Esophagus (tissue), 2 donors: ENCODE measurements around the gene CHD6. TPM values are rescaled to one million over a fixed set of nuclear protein-coding genes. Genes with fewer than 3 reads are reported as not detected.
A peak's percentile ranks its signal among the peaks of the same experiment; 100 is the strongest.

Experiments
- H3K27ac ChIP-seq, 2 donors: one replicate each; pipeline ENCODE4 v1.5.1; 2013; ENCODE audit warnings: low read depth in 2 of 2, mild to moderate bottlenecking in 2 of 2, inconsistent platforms in 1 of 2, low read length in 1 of 2, moderate library complexity in 1 of 2
- H3K27me3 ChIP-seq, 2 donors: one replicate each; pipeline ENCODE4 v1.6.1; 2013; ENCODE audit warnings: low read length in 2 of 2, control low read depth in 1 of 2, mild to moderate bottlenecking in 1 of 2; ENCODE audit not compliant: insufficient read depth in 2 of 2, control insufficient read depth in 1 of 2
- H3K36me3 ChIP-seq, 2 donors: one replicate each; pipeline ENCODE4 v1.6.1; 2013; ENCODE audit warnings: low read length in 1 of 2; ENCODE audit not compliant: control insufficient read depth in 2 of 2, insufficient read depth in 2 of 2
- H3K4me1 ChIP-seq, 2 donors: one replicate each; pipeline ENCODE4 v1.6.1; 2013; ENCODE audit warnings: low read length in 1 of 2; ENCODE audit not compliant: control insufficient read depth in 2 of 2, insufficient read depth in 2 of 2
- H3K4me3 ChIP-seq, 2 donors: one replicate each; pipeline ENCODE4 v1.5.1; 2013; ENCODE audit warnings: low read length in 2 of 2, mild to moderate bottlenecking in 2 of 2, low read depth in 1 of 2, moderate library complexity in 1 of 2
- H3K9me3 ChIP-seq, 2 donors: one replicate each; pipeline ENCODE4 v1.6.1; 2013; ENCODE audit warnings: mild to moderate bottlenecking in 2 of 2, low read depth in 1 of 2, low read length in 1 of 2, moderate library complexity in 1 of 2; ENCODE audit not compliant: control insufficient read depth in 2 of 2, insufficient read depth in 1 of 2
- WGBS, 2 donors: extraction: QIAGEN DNeasy Blood & Tissue Kit; methylation state at CpG; one replicate each; pipeline ENCODE4 v1.1.7; 2013; 5-methylcytosine and 5-hydroxymethylcytosine counted together
- polyA plus RNA-seq, 2 donors: library from polyadenylated mRNA; stranded (reverse); fragments of 200-250 nt; gene quantifications; one replicate each; pipeline ENCODE4 v1.2.3, GENCODE V29; 2013
- donor health status: healthy with polysubstance abuse.
- donor health status: Bipolar disorder and iron deficiency.

CHD6 gene
- polyA plus RNA-seq, 2 donors: 4.4 to 9.2 TPM

DNA sequence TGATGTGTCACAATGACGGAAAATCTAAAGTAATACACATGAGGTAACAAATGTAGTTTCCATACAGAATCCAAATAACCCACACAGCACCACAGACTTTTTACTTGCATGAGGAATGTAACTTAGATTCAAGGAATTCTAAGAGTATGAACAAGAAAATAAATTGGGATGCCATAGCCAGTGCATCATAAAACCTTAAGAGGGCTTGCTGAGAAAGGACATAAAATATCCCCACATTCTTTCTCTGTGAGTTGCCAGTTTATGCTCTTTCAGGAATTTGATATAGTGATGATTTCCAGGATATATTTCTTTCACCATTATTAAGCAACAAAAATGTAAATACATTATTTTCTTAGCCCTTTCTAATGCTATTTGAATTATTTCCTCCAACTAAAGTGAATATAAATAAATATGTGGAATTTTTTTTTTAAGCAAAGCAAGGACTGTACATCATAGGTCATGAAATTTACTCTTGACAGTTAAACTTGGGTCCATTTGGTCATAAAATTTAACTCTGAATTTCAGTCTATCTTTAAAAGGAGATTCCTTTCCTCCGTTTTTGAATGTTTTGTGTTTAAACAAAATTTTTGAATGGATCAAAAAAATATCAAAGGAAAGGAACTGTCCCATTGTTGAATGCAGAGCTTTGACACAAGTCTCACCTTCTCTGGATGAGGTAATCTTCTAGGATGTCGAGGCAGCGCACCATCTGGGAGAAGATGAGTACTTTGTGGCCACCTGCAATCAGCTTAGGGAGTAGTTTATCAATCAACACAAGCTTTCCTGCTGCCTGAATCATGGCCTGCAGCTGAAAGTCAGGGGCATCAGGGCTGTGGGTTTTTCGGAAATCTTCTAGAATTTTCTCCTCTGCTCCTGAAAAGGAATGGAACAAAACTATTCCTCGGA lies 135.3 kb downstream of the CHD6 start:
- Histone ChIP-seq H3K9me3 (no peaks in the 10 kb centered on the region), H3K4me1 (no peaks in the 10 kb centered on the region), H3K4me3 (no peak overlapping the region), H3K36me3 (peaks cover 5 to 10% of the 10 kb centered on the region in 2 donors), H3K27me3 (no peaks in the 10 kb centered on the region), H3K27ac (no peak overlapping the region)
- WGBS, 2 donors: 79 to 80% methylated on average over 6 of the region's 6 CpGs

GRCh38 chr20:41480054-41480770 lies 138.0 kb downstream of the CHD6 start:
- peaks cover 0 to 7% of the 10 kb centered on the region in 2 donors for H3K36me3 ChIP-seq
- 75 to 85% methylated on average over 2 of the region's 2 CpGs for WGBS, 2 donors

GRCh38 chr20:41479113-41479512 lies 139.1 kb downstream of the CHD6 start:
- WGBS, 2 donors: 97 to 100% methylated on average over 1 of the region's 1 CpG
- H3K9me3 ChIP-seq: no peaks in the 10 kb centered on the region
- H3K4me1 ChIP-seq: no peaks in the 10 kb centered on the region
- peaks cover 0 to 4% of the 10 kb centered on the region in 2 donors for H3K36me3 ChIP-seq
- no peak overlapping the region for H3K4me3 ChIP-seq
- no peak overlapping the region for H3K27ac ChIP-seq
- H3K27me3 ChIP-seq: no peaks in the 10 kb centered on the region

More at GRCh38 chr20:41480054-41480770, 138.0 kb downstream of the CHD6 start:
- Histone ChIP-seq H3K27me3 (no peaks in the 10 kb centered on the region), H3K4me3 (no peak overlapping the region), H3K4me1 (no peaks in the 10 kb centered on the region), H3K27ac (no peak overlapping the region), H3K9me3 (no peaks in the 10 kb centered on the region)

DNA sequence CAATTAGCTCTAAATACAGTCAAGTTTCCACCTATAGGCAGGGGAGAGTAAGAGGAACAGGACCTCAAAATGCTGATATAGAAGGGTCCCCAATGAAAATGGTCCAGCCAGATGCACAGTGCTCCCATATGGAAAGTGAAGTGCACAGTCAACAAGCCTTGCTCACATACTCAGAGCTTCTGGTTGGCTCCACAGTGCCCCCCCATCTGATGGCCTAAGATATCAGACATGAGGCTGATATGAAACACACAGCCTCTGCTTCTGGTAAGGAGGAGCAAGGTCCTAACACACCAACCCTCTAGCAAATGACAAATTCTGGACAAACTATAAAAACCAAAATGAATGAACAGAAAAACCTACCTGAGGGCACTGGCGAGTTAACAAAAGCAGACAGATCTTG lies 140.2 kb downstream of the CHD6 start:
- Histone ChIP-seq H3K4me1 (no peaks in the 10 kb centered on the region), H3K4me3 (no peak overlapping the region), H3K27me3 (no peaks in the 10 kb centered on the region), H3K27ac (no peak overlapping the region), H3K36me3 (peaks cover 0 to 1% of the 10 kb centered on the region in 2 donors), H3K9me3 (no peaks in the 10 kb centered on the region)
- WGBS, 2 donors: 89 to 91% methylated on average over 1 of the region's 1 CpG

DNA sequence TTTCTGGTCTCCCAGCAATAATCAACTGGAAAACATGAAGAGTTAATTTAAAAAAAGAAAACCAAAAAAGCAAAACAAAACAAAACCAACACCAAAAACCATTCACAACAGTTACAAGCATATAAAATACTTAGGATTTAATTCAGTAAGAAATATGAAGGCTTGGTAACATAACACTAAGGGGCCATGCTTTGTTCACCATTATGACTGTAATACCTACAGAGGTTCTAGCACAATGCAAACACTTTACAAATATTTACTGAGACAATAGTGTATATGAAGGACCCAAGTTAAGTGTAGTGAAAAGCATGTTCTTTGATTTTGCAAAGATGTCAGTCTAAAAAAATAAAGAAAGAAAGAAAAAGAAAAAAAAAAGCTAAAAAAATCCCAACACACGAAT lies 141.7 kb downstream of the CHD6 start:
- Histone ChIP-seq H3K27ac (no peak overlapping the region), H3K9me3 (no peaks in the 10 kb centered on the region), H3K36me3 (peaks cover 0 to 3% of the 10 kb centered on the region in 2 donors), H3K4me1 (no peaks in the 10 kb centered on the region), H3K4me3 (no peak overlapping the region), H3K27me3 (no peaks in the 10 kb centered on the region)
- 82% methylated on average over 1 of the region's 1 CpG for WGBS, 2 donors

GRCh38 chr20:41476013-41476441 lies 142.2 kb downstream of the CHD6 start:
- H3K4me1 ChIP-seq: no peaks in the 10 kb centered on the region
- H3K27me3 ChIP-seq: no peaks in the 10 kb centered on the region
- no peaks in the 10 kb centered on the region for H3K9me3 ChIP-seq
- H3K4me3 ChIP-seq: no peak overlapping the region
- peaks cover 0 to 3% of the 10 kb centered on the region in 2 donors for H3K36me3 ChIP-seq
- H3K27ac ChIP-seq: peak overlapping the region in 1 of 2 donors; percentile 41

GRCh38 chr20:41475503-41475902 lies 142.7 kb downstream of the CHD6 start:
- Histone ChIP-seq H3K4me1 (no peaks in the 10 kb centered on the region), H3K27ac (peak overlapping the region; percentile 7 to 10), H3K9me3 (no peaks in the 10 kb centered on the region), H3K4me3 (no peak overlapping the region), H3K36me3 (peaks cover 0 to 6% of the 10 kb centered on the region in 2 donors), H3K27me3 (no peaks in the 10 kb centered on the region)
- 29 to 41% methylated on average over 1 of the region's 1 CpG for WGBS, 2 donors

GRCh38 chr20:41470362-41471095 lies 147.6 kb downstream of the CHD6 start:
- no peak overlapping the region for H3K4me3 ChIP-seq
- H3K27me3 ChIP-seq: no peaks in the 10 kb centered on the region
- H3K36me3 ChIP-seq: peaks cover 0 to 12% of the 10 kb centered on the region in 2 donors
- 90% methylated on average over 7 of the region's 7 CpGs for WGBS, 2 donors
- no peaks in the 10 kb centered on the region for H3K9me3 ChIP-seq
- H3K4me1 ChIP-seq: peaks cover 0 to 2% of the 10 kb centered on the region in 2 donors
- no peak overlapping the region for H3K27ac ChIP-seq

GRCh38 chr20:41469868-41470267 lies 148.3 kb downstream of the CHD6 start:
- Histone ChIP-seq H3K9me3 (no peaks in the 10 kb centered on the region), H3K4me1 (peaks cover 0 to 2% of the 10 kb centered on the region in 2 donors), H3K27me3 (no peaks in the 10 kb centered on the region), H3K4me3 (no peak overlapping the region), H3K36me3 (peaks cover 0 to 12% of the 10 kb centered on the region in 2 donors), H3K27ac (no peak overlapping the region)
- WGBS, 2 donors: 70 to 72% methylated on average over 3 of the region's 3 CpGs
